HG02973 (cell line): ENCODE measurements around the gene METTL23.
"Not testable (repeated sequence)": the region's sequence is repeated elsewhere in the genome, so short reads cannot be mapped to it uniquely, and the experiment has no call there.

Experiments used
- ATAC-seq: cut with Tn5 transposase; IDR thresholded peaks from one replicate; pipeline ENCODE4 v1.9.1; 2021; ENCODE audit warnings: moderate library complexity; ENCODE audit not compliant: unreplicated experiment

METTL23 gene

GRCh38 chr17:76695059-76695831 lies 31.4 kb upstream of the METTL23 start:
- no peak for ATAC-seq

- ATAC-seq, result no peak
These were observed 29.6 kb upstream of the METTL23 start for GRCh38 chr17:76696763-76697701.

DNA sequence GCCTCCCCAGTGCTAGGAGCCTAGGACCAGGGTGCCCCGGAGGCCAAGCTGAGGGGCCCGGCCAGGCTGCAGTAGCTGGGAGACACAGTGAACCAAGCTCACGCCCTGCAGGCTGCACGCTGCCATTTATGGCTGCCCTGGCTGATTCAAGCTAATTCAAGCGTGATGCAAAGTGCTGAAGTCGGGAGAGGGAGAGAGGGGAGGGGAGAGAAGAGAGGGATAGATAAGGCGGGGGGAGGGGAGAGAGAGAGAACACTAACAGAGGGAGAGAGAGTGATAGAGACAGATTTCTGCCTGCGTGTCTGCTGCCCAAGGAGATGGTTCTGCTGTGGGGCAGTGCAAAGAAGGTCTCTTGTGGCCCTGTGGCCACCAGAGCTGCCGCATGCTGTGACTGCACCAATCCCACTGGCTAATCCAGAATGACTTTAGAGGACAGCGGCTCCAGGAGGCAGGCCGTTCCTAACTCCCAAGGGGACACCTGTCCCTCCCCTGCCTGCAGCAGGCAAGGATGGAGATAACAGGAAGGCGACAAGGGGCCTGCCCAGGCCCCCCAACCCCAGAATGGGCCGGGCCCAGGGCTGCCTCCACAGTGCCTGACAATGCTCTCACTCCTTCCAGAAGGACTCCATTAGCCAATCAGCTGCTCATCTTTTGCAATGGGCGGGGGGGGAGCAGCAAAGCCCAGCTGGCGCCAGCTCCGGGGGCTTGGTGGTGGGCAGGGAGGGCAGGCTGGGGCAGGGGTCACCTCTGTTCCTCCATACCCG lies 28.8 kb upstream of the METTL23 start:
- no peak for ATAC-seq

- not testable (repeated sequence) for ATAC-seq
These were observed 28.1 kb upstream of the METTL23 start for GRCh38 chr17:76698466-76698977.

DNA sequence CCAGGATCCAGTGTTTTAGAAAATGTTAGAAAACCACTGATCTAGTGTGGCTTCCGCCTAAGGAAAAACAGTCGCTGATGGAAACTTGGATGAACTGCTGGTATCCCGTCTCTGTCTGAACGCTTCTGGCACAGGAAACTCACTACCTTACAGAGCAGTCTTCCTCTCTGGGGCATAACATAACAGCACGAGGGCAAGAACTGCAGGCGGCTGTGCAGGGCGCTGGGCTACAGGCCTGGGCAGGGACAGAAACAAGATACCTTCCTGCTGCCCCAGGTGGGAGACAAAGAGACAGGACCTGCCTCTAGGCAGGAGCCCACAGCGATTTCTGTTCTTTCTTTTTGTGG lies 26.4 kb upstream of the METTL23 start:
- ATAC-seq, result no peak

DNA sequence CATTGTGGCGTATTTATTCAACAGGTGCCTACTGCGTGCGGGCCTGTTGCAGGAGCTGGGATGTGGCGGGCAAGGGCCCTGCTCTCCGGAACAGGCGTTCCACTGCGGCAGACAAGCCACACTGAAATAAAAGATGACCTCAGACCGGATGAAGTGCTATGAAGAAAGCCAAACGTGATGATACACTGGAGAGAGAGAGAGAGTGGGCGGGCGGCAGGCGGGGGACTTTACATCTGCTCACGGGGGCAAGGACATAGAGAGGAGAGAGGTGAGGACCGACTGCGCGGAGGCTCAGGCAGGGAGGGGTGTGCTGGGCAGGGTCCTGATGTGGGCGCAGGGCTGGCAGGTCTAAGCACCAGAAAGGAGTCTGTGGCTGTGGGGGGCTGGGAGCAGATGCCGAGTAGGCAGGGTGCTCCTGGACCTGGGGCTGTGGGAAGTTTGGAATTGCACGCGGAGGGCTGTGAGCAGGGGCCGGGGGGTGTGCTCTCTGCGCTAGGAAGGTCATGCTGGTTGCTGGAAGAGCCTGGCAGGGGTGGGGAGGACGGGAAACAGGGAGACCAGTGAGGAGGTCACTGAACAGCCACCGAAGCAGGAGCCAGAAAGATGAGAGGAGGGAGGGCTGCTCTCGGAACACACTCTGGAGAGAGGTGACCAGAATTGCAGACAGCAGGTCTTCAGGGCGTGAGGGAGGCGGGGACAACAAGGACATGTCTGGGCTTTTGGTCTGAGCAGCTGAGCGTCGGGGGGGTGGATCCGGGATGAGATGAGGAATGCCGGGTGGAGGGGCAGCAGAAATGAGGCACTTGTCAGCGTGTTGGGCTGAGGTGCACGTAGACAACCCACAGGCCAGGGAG lies 25.8 kb upstream of the METTL23 start:
- no peak for ATAC-seq

DNA sequence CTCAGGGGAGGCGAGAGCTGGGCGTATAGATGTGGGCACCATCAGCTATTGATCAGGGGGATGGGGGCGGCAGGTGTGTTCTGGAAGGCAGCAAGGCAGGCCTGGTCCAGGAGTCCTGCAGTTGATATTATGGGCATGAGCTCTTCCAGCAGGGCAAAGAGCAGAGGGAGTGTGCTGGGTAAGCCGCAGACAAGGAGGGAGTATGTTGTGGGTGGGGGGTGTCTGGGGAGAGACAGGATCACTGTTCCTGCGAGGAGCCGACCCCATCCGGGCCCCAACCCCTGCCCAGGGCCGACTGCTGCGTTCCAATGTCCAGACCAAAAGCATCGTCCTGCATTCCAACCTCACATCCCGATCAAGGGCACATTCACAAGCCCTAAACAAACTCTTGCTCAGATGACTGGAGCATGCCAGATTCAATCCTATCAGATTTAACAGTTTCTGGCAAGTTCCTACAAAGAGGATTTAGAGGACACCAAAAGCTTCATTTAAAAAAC lies 25.1 kb upstream of the METTL23 start:
- no peak for ATAC-seq

GRCh38 chr17:76702076-76702475 lies 24.6 kb upstream of the METTL23 start:
- ATAC-seq, result no peak

GRCh38 chr17:76702941-76703637 lies 23.6 kb upstream of the METTL23 start:
- no peak for ATAC-seq

DNA sequence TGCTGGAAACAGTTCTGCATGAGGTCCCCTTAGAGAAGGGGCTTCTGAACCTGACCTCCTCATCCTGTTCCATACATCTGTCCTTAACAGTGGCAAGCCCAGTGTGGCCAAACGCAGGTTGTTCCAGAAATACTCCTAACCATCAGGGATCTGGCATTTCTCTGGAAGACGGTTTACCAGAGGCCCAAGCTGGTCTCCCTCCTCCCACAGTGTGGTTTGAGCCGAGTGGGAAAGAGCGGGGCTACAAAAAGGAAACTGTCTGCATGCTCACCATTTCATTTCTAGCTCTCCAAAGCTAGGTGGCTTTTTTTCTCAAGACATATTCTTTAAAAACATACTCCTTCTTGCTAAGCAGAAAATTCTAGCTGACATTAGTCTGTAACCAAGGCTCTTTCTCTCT lies 21.8 kb upstream of the METTL23 start:
- ATAC-seq, result no peak

DNA sequence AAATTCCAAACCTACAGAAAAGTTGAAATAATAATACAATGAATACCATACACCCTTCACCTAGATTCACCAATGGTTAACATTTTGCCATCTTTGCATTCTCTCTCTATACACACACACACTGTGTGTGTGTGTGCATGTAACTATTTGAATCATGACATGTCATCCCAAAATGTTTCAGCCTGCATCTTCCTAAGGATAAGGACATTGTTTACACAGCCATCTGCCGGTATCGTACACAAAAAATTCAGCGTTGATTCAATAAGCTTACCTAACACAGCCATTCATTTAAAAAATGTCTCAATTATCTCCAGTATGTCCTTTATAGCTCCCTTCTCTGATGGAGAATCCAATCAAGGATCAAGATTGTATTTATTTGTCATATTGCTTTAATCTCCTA lies 19.8 kb upstream of the METTL23 start:
- ATAC-seq, result no peak

DNA sequence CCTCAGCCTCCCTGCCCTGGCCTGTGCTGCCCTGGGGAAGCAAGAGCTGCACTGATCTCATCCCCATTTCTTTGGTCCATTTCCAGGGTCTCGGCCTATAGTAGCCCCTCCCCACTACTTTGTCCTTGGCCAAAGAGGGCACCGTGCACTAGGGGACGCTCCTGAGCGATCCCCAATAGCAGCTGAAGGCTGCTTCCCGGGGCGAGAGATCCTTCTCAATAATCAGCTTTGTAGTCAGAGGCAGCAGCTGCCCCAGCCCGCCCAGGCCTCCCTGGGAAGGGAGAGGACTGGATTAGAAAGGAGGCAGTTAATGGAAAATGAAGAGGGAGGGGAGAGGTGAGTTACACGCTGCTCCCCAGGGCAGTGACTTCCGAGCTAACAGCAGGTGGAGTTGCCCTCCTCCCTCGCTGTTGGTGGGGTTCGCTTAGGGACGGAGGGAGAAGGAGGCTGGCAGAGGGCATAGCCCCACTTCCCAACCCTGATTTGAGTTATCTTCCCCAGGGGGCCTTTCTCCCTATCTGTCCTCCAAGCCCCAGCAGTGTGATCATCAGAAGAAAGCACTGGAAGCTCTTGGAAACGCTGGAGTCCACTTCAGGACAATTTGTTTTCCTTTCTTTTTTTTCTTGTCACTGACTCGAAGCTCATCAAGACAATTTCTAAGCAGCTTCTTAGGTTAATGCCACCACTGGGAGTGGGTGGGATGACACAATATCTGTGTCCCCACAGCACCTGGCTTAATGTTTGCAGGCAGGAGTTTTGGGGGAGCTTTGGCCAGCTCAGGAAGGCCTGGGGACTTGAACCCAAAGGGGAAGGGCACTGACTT lies 18.4 kb upstream of the METTL23 start:
- ATAC-seq, result no peak

- no peak for ATAC-seq
These were observed 17.3 kb upstream of the METTL23 start for GRCh38 chr17:76709077-76709950.

DNA sequence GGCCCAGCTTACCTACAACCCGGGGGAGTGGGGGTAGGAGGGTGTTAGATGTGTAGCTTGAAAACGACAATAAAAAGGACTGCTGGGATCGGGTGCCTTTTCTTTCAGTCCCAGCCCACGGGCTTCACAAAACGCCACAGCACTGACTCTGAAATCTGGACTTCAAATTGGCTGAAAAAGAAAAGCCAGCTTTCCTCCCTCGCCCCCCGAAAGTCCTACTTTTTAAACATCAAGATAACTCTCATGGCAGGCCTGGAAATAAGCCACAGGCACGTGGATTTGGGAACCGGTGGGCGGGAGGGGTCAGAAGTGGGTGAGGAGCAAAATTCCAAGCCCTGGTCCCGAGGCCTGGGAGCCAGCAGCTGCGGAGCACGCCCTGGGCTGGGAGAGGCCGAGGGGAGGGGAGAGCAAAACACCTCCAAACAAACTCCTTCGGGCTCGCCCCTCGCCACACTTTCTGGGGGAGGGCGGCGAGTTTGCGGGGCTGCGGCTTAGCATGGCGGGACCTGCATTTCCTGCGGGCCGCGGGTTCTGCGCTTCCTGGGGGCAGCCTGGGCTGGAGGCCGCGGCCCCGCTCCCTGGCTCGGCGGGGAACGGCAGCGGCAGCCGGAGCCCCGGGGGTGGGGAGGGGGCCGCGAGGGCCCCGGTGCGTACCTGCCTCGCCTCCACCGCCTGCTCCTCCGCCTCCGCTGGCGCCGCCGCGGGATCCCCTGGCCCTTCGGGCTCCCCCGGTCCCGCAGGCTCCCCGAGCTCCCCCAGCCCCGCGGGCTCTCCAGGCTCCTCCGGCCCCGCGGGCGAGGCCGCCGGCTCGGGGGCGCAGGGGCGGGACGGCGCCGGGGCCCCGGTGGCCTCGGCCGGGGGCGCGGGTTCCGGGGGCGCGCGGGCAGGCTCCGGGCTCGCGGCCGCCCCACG lies 16.4 kb upstream of the METTL23 start:
- not testable (repeated sequence) for ATAC-seq

GRCh38 chr17:76710863-76711611 lies 15.6 kb upstream of the METTL23 start, which contains the start of gene MXRA7:
TSS of gene MXRA7 (minus strand) at chr17:76710965. CDS start at chr17:76710946, 19 bp downstream.
- ATAC-seq, result no peak

- ATAC-seq, result not testable (repeated sequence)
These were observed 14.3 kb upstream of the METTL23 start for GRCh38 chr17:76712321-76712720.
